Gastroesophageal sphincter (tissue), 4 donors: Measurements from ENCODE around the gene KIF1A. TPM values are rescaled to one million over a fixed set of nuclear protein-coding genes. Genes with fewer than 3 reads are reported as not detected.

Source experiments
- ATAC-seq: fragments of 150-250 bp; one replicate; pipeline ENCODE4 v1.9.1; 2016; ENCODE audit warnings: mild to moderate bottlenecking, moderate library complexity
- H3K27ac ChIP-seq, 4 donors: fragments of 200-600 bp; sonication (generic) in 3 of 4; 1 replicate in 3 of 4; 2 replicates in 1 of 4; pipeline ENCODE4 v1.5.1; 2016 to 2019
- H3K27me3 ChIP-seq: fragments of 200-600 bp; sonication (generic); one replicate; pipeline ENCODE4 v1.5.1; 2019
- H3K36me3 ChIP-seq, 2 donors: fragments of 200-600 bp; sonication (generic); one replicate each; pipeline ENCODE4 v1.5.1; 2019; ENCODE audit warnings: control low read depth in 1 of 2
- H3K4me1 ChIP-seq, 3 donors: fragments of 200-600 bp; sonication (generic); 1 replicate in 2 of 3; 2 replicates in 1 of 3; pipeline ENCODE4 v1.5.1; 2016 to 2019; ENCODE audit warnings: control low read depth in 2 of 3
- H3K4me3 ChIP-seq, 2 donors: fragments of 200-600 bp; sonication (generic); one replicate each; pipeline ENCODE4 v1.5.1; 2019; ENCODE audit warnings: mild to moderate bottlenecking in 1 of 2, moderate library complexity in 1 of 2
- H3K9me3 ChIP-seq, 3 donors: fragments of 200-600 bp; sonication (generic); one replicate each; pipeline ENCODE4 v1.5.1; 2017 to 2019; ENCODE audit warnings: control low read depth in 2 of 3
- CTCF ChIP-seq, 4 experiments: fragments of 200-600 bp in 2 of 4; fragments of 450-650 bp in 2 of 4; sonication (generic) in 1 of 4; IDR thresholded peaks; one replicate each; pipeline ENCODE4 v1.5.1; 2017 to 2019; ENCODE audit warnings: antibody characterized with exemption in 4 of 4, mild to moderate bottlenecking in 2 of 4, moderate library complexity in 2 of 4
- EP300 ChIP-seq: sonication (generic); formaldehyde crosslinking; IDR thresholded peaks from one replicate; pipeline ENCODE4 v1.6.1; 2017; ENCODE audit warnings: antibody characterized with exemption, mild to moderate bottlenecking
- POLR2A ChIP-seq, 2 donors: fragments of 450-650 bp; IDR thresholded peaks; one replicate each; pipeline ENCODE4 v1.6.1; 2017; ENCODE audit warnings: antibody characterized with exemption in 2 of 2, mild to moderate bottlenecking in 2 of 2, moderate library complexity in 1 of 2
- POLR2AphosphoS5 ChIP-seq: sonication (generic); formaldehyde crosslinking; IDR thresholded peaks from one replicate; pipeline ENCODE4 v1.6.1; 2017; ENCODE audit warnings: antibody characterized with exemption
- WGBS, 2 donors: methylation state at CpG; one replicate each; pipeline ENCODE4 v1.1.5; 2018; ENCODE audit warnings: low coverage in 1 of 2; 5-methylcytosine and 5-hydroxymethylcytosine counted together
- total RNA-seq, 4 donors: library from RNA; depleted of rRNA; stranded (reverse); fragments of >200 nt; gene quantifications; one replicate each; pipeline ENCODE4 v1.1.0, GENCODE V29; 2016

Gene KIF1A
- total RNA-seq, 4 donors from 2014 or later = 0.62 to 2.3 (median 1.6) TPM

GRCh38 chr2:240864475-240864874, 44.5 kb upstream of the KIF1A start:
- WGBS, 2 donors = 68 to 71% methylated on average over 3 of the region's 3 CpGs
- TF ChIP-seq EP300 (no peak), POLR2AphosphoS5 (no peak), POLR2A (IDR thresholded peaks at IDR 0.05) (no peak), CTCF (IDR thresholded peaks at IDR 0.05) (no peak)
- ATAC-seq = no peak

GRCh38 chr2:240861547-240861946, 41.5 kb upstream of the KIF1A start:
- H3K4me3 ChIP-seq = no peak overlapping the region
- H3K27ac ChIP-seq = no peak overlapping the region
- H3K27me3 ChIP-seq = peaks cover 18% of the 10 kb centered on the region
- H3K36me3 ChIP-seq = no peaks in the 10 kb centered on the region
- no peaks in the 10 kb centered on the region for H3K4me1 ChIP-seq
- no peaks in the 10 kb centered on the region for H3K9me3 ChIP-seq
- TF ChIP-seq POLR2A (IDR thresholded peaks at IDR 0.05) (no peak), POLR2AphosphoS5 (no peak), EP300 (no peak), CTCF (IDR thresholded peaks at IDR 0.05) (no peak)
- ATAC-seq = no peak
- 67 to 100% methylated on average over 1 to 2 of the region's 2 CpGs for WGBS, 2 donors

More at GRCh38 chr2:240864475-240864874, 44.5 kb upstream of the KIF1A start:
- H3K4me1 ChIP-seq = no peaks in the 10 kb centered on the region
- H3K36me3 ChIP-seq = no peaks in the 10 kb centered on the region
- H3K27me3 ChIP-seq = peaks cover 5% of the 10 kb centered on the region
- H3K9me3 ChIP-seq = no peaks in the 10 kb centered on the region
- H3K27ac ChIP-seq = no peak overlapping the region
- no peak overlapping the region for H3K4me3 ChIP-seq

- no peak for ATAC-seq
- TF ChIP-seq POLR2A (IDR thresholded peaks at IDR 0.05) (no peak), EP300 (no peak), POLR2AphosphoS5 (no peak), CTCF (IDR thresholded peaks at IDR 0.05) (no peak)
- no peak overlapping the region for H3K4me3 ChIP-seq
- no peaks in the 10 kb centered on the region for H3K36me3 ChIP-seq
- no peaks in the 10 kb centered on the region for H3K4me1 ChIP-seq
- no peak overlapping the region for H3K27ac ChIP-seq
- no peaks in the 10 kb centered on the region for H3K9me3 ChIP-seq
- peaks cover 35% of the 10 kb centered on the region for H3K27me3 ChIP-seq
- 83% methylated on average over 7 of the region's 10 CpGs; no CpG with 5 or more reads in 1 of the 2 donors for WGBS, 2 donors
Measured at GRCh38 chr2:240858871-240859270, 38.9 kb upstream of the KIF1A start.

- WGBS, 2 donors = 81 to 85% methylated on average over 9 to 13 of the region's 13 CpGs
- Histone ChIP-seq H3K36me3 (no peaks in the 10 kb centered on the region), H3K9me3 (no peaks in the 10 kb centered on the region), H3K4me1 (no peaks in the 10 kb centered on the region), H3K27ac (no peak overlapping the region), H3K4me3 (no peak overlapping the region), H3K27me3 (peaks cover 35% of the 10 kb centered on the region)
- no peak for ATAC-seq
- TF ChIP-seq EP300 (no peak), POLR2A (IDR thresholded peaks at IDR 0.05) (no peak), POLR2AphosphoS5 (no peak), CTCF (IDR thresholded peaks at IDR 0.05) (no peak)
Measured at GRCh38 chr2:240858321-240858720, 38.3 kb upstream of the KIF1A start.

- WGBS, 2 donors = 67% methylated on average over 2 of the region's 21 CpGs; no CpG with 5 or more reads in 1 of the 2 donors
- no peak for ATAC-seq
- peaks cover 35% of the 10 kb centered on the region for H3K27me3 ChIP-seq
Measured at GRCh38 chr2:240857039-240858008, 37.3 kb upstream of the KIF1A start.

More at GRCh38 chr2:240857039-240858008, 37.3 kb upstream of the KIF1A start:
- no peaks in the 10 kb centered on the region for H3K9me3 ChIP-seq
- no peaks in the 10 kb centered on the region for H3K36me3 ChIP-seq
- H3K4me3 ChIP-seq = no peak overlapping the region
- H3K27ac ChIP-seq = no peak overlapping the region
- H3K4me1 ChIP-seq = no peaks in the 10 kb centered on the region
- no peak for TF ChIP-seq CTCF (IDR thresholded peaks at IDR 0.05)
- no peak for TF ChIP-seq POLR2AphosphoS5
- TF ChIP-seq POLR2A (IDR thresholded peaks at IDR 0.05) = no peak
- TF ChIP-seq EP300 = no peak
